ENCODE measurements around the gene ZNF750.

ZNF750 gene

GRCh38 chr17:82849076-82849945, 9.5 kb upstream of the ZNF750 start:
- Histone ChIP-seq H3K9me3 (ENCODE audit: control insufficient read depth, low read length) (no peaks in the 10 kb centered on the region), H3K27me3 (ENCODE audit: control insufficient read depth, insufficient read depth, low read length) (no peaks in the 10 kb centered on the region), H3K4me1 (ENCODE audit: control insufficient read depth, insufficient read depth, low read length) (peaks cover 12% of the 10 kb centered on the region), H3K4me3 (ENCODE audit: low read length) (no peak overlapping the region), H3K36me3 (ENCODE audit: control insufficient read depth, insufficient read depth, low read length) (no peaks in the 10 kb centered on the region), H3K9ac (ENCODE audit: low read length) (no peak overlapping the region)

- Histone ChIP-seq H3K9me3 (ENCODE audit: control insufficient read depth, low read length) (no peaks in the 10 kb centered on the region), H3K36me3 (ENCODE audit: control insufficient read depth, insufficient read depth, low read length) (no peaks in the 10 kb centered on the region), H3K9ac (ENCODE audit: low read length) (no peak overlapping the region), H3K4me3 (ENCODE audit: low read length) (peak overlapping the region; percentile 4), H3K4me1 (ENCODE audit: control insufficient read depth, insufficient read depth, low read length) (peaks cover 12% of the 10 kb centered on the region), H3K27me3 (ENCODE audit: control insufficient read depth, insufficient read depth, low read length) (no peaks in the 10 kb centered on the region)
These were observed 8.3 kb upstream of the ZNF750 start for GRCh38 chr17:82848022-82848592.

- Histone ChIP-seq H3K4me3 (ENCODE audit: low read length) (no peak overlapping the region), H3K27me3 (ENCODE audit: control insufficient read depth, insufficient read depth, low read length) (no peaks in the 10 kb centered on the region), H3K36me3 (ENCODE audit: control insufficient read depth, insufficient read depth, low read length) (no peaks in the 10 kb centered on the region), H3K9ac (ENCODE audit: low read length) (no peak overlapping the region), H3K9me3 (ENCODE audit: control insufficient read depth, low read length) (no peaks in the 10 kb centered on the region), H3K4me1 (ENCODE audit: control insufficient read depth, insufficient read depth, low read length) (peaks cover 12% of the 10 kb centered on the region)
These were observed 6.4 kb upstream of the ZNF750 start for GRCh38 chr17:82846061-82846691.

GRCh38 chr17:82845163-82845807, 5.5 kb upstream of the ZNF750 start:
- H3K36me3 ChIP-seq (ENCODE audit: control insufficient read depth, insufficient read depth, low read length) = no peaks in the 10 kb centered on the region
- H3K4me3 ChIP-seq (ENCODE audit: low read length) = no peak overlapping the region
- H3K9ac ChIP-seq (ENCODE audit: low read length) = no peak overlapping the region
- no peaks in the 10 kb centered on the region for H3K27me3 ChIP-seq (ENCODE audit: control insufficient read depth, insufficient read depth, low read length)
- H3K9me3 ChIP-seq (ENCODE audit: control insufficient read depth, low read length) = no peaks in the 10 kb centered on the region
- peaks cover 12% of the 10 kb centered on the region for H3K4me1 ChIP-seq (ENCODE audit: control insufficient read depth, insufficient read depth, low read length)

- H3K4me3 ChIP-seq (ENCODE audit: low read length) = no peak overlapping the region
- peaks cover 12% of the 10 kb centered on the region for H3K4me1 ChIP-seq (ENCODE audit: control insufficient read depth, insufficient read depth, low read length)
- H3K27me3 ChIP-seq (ENCODE audit: control insufficient read depth, insufficient read depth, low read length) = no peaks in the 10 kb centered on the region
- H3K36me3 ChIP-seq (ENCODE audit: control insufficient read depth, insufficient read depth, low read length) = no peaks in the 10 kb centered on the region
- no peak overlapping the region for H3K9ac ChIP-seq (ENCODE audit: low read length)
- H3K9me3 ChIP-seq (ENCODE audit: control insufficient read depth, low read length) = no peaks in the 10 kb centered on the region
These were observed 5.0 kb upstream of the ZNF750 start for GRCh38 chr17:82844796-82845162.

GRCh38 chr17:82843904-82844680, 4.3 kb upstream of the ZNF750 start:
- Histone ChIP-seq H3K27me3 (ENCODE audit: control insufficient read depth, insufficient read depth, low read length) (no peaks in the 10 kb centered on the region), H3K36me3 (ENCODE audit: control insufficient read depth, insufficient read depth, low read length) (no peaks in the 10 kb centered on the region), H3K4me3 (ENCODE audit: low read length) (no peak overlapping the region), H3K4me1 (ENCODE audit: control insufficient read depth, insufficient read depth, low read length) (peaks cover 12% of the 10 kb centered on the region), H3K9me3 (ENCODE audit: control insufficient read depth, low read length) (no peaks in the 10 kb centered on the region), H3K9ac (ENCODE audit: low read length) (no peak overlapping the region)

GRCh38 chr17:82841921-82842596, 2.2 kb upstream of the ZNF750 start:
- Histone ChIP-seq H3K9ac (ENCODE audit: low read length) (no peak overlapping the region), H3K27me3 (ENCODE audit: control insufficient read depth, insufficient read depth, low read length) (no peaks in the 10 kb centered on the region), H3K9me3 (ENCODE audit: control insufficient read depth, low read length) (no peaks in the 10 kb centered on the region), H3K4me3 (ENCODE audit: low read length) (no peak overlapping the region), H3K4me1 (ENCODE audit: control insufficient read depth, insufficient read depth, low read length) (no peaks in the 10 kb centered on the region), H3K36me3 (ENCODE audit: control insufficient read depth, insufficient read depth, low read length) (no peaks in the 10 kb centered on the region)

- no peak overlapping the region for H3K4me3 ChIP-seq (ENCODE audit: low read length)
These were observed 609 bp upstream of the ZNF750 start for GRCh38 chr17:82840431-82840831.

GRCh38 chr17:82838386-82839063, 1.3 kb downstream of the ZNF750 start:
- no peak overlapping the region for H3K4me3 ChIP-seq (ENCODE audit: low read length)
- H3K27me3 ChIP-seq (ENCODE audit: control insufficient read depth, insufficient read depth, low read length) = no peaks in the 10 kb centered on the region
- no peaks in the 10 kb centered on the region for H3K9me3 ChIP-seq (ENCODE audit: control insufficient read depth, low read length)
- no peaks in the 10 kb centered on the region for H3K36me3 ChIP-seq (ENCODE audit: control insufficient read depth, insufficient read depth, low read length)
- H3K4me1 ChIP-seq (ENCODE audit: control insufficient read depth, insufficient read depth, low read length) = no peaks in the 10 kb centered on the region
- H3K9ac ChIP-seq (ENCODE audit: low read length) = no peak overlapping the region

More at GRCh38 chr17:82840431-82840831, 609 bp upstream of the ZNF750 start:
- Histone ChIP-seq H3K9ac (ENCODE audit: low read length) (no peak overlapping the region), H3K27me3 (ENCODE audit: control insufficient read depth, insufficient read depth, low read length) (no peaks in the 10 kb centered on the region), H3K9me3 (ENCODE audit: control insufficient read depth, low read length) (no peaks in the 10 kb centered on the region), H3K36me3 (ENCODE audit: control insufficient read depth, insufficient read depth, low read length) (no peaks in the 10 kb centered on the region), H3K4me1 (ENCODE audit: control insufficient read depth, insufficient read depth, low read length) (no peaks in the 10 kb centered on the region)

- Histone ChIP-seq H3K36me3 (ENCODE audit: control insufficient read depth, insufficient read depth, low read length) (no peaks in the 10 kb centered on the region), H3K9ac (ENCODE audit: low read length) (no peak overlapping the region), H3K27me3 (ENCODE audit: control insufficient read depth, insufficient read depth, low read length) (no peaks in the 10 kb centered on the region), H3K4me1 (ENCODE audit: control insufficient read depth, insufficient read depth, low read length) (no peaks in the 10 kb centered on the region), H3K9me3 (ENCODE audit: control insufficient read depth, low read length) (no peaks in the 10 kb centered on the region), H3K4me3 (ENCODE audit: low read length) (no peak overlapping the region)
These were observed 2.1 kb downstream of the ZNF750 start for GRCh38 chr17:82837586-82838320.

Measured in mucosa of stomach (tissue), 1 donor.